GM21528 (cell line): Measurements from ENCODE around the gene ARHGAP45.

Experiments
- ATAC-seq: cut with Tn5 transposase; IDR thresholded peaks from one replicate; pipeline ENCODE4 v1.9.1; 2021; ENCODE audit warnings: mild to moderate bottlenecking, moderate library complexity; ENCODE audit not compliant: unreplicated experiment, low FRiP score

Gene ARHGAP45

GRCh38 chr19:1102407-1103131, 35.6 kb downstream of the ARHGAP45 start:
- no peak for ATAC-seq

GRCh38 chr19:1103132-1103707, 36.3 kb downstream of the ARHGAP45 start:
- ATAC-seq: peak; percentile 0

GRCh38 chr19:1103708-1104310, 36.8 kb downstream of the ARHGAP45 start, which contains the start of gene GPX4:
GPX4 (plus strand) TSS chr19:1103994; CDS start chr19:1104044, 50 bp downstream.
- ATAC-seq: peak; percentile 54

GRCh38 chr19:1104311-1105007, 37.5 kb downstream of the ARHGAP45 start:
- ATAC-seq: peak; percentile 46

- ATAC-seq: peak; percentile 1
These were observed 38.3 kb downstream of the ARHGAP45 start for GRCh38 chr19:1105008-1105872.

- no peak for ATAC-seq
These were observed 39.2 kb downstream of the ARHGAP45 start for GRCh38 chr19:1105873-1106840.

GRCh38 chr19:1106841-1107660, 40.1 kb downstream of the ARHGAP45 start:
- no peak for ATAC-seq

GRCh38 chr19:1107661-1108261, 40.8 kb downstream of the ARHGAP45 start:
- no peak for ATAC-seq

- ATAC-seq: no peak
These were observed 41.5 kb downstream of the ARHGAP45 start for GRCh38 chr19:1108291-1109031.

GRCh38 chr19:1109032-1109551, 42.1 kb downstream of the ARHGAP45 start:
- ATAC-seq: no peak

GRCh38 chr19:1109697-1110671, 43.0 kb downstream of the ARHGAP45 start:
- ATAC-seq: no peak

GRCh38 chr19:1110809-1111640, 44.1 kb downstream of the ARHGAP45 start:
- no peak for ATAC-seq

- ATAC-seq: no peak
These were observed 44.8 kb downstream of the ARHGAP45 start for GRCh38 chr19:1111641-1112267.

- ATAC-seq: no peak
These were observed 45.5 kb downstream of the ARHGAP45 start for GRCh38 chr19:1112268-1113029.
